C4-2B (cell line): Measurements from ENCODE around the gene DENND2A.

Experiments used
- ZFX ChIP-seq: fragments of 450-650 bp; IDR thresholded peaks from 2 replicates; pipeline ENCODE4 v1.6.1; 2017
- TF ChIP-seq, protein P1 (sequence below): fragments of 450-650 bp; conservative IDR thresholded peaks from 2 replicates; pipeline ENCODE4 v1.5.1; 2017; ENCODE audit warnings: mild to moderate bottlenecking

DNA sequence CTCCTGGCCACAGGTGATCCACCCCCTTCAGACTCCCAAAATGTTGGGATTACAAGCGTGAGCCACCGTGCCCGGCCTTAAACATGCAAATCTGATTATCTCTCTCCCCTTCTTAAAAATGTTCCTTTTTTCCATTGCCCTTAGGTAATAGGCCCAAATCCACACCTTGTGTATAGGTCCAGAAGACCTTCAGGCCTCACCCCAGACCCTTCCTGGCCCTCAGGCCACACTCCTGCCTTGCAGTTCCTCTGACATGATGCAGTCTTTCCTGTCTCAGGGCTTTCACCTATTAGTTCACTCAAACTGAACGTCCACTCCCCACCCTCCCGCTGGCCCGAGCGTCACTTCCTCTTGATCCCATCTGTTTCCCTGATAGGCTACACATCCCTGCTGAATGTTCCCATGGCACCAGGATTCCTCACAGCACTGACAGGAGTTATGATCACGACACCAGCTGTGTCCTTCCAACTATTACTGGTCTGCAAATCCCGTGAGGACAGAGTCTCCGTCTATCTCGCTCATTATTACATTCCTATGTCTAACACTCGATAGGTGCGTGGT, 46.4 kb downstream of the DENND2A start:
- TF ChIP-seq, protein P1, sequence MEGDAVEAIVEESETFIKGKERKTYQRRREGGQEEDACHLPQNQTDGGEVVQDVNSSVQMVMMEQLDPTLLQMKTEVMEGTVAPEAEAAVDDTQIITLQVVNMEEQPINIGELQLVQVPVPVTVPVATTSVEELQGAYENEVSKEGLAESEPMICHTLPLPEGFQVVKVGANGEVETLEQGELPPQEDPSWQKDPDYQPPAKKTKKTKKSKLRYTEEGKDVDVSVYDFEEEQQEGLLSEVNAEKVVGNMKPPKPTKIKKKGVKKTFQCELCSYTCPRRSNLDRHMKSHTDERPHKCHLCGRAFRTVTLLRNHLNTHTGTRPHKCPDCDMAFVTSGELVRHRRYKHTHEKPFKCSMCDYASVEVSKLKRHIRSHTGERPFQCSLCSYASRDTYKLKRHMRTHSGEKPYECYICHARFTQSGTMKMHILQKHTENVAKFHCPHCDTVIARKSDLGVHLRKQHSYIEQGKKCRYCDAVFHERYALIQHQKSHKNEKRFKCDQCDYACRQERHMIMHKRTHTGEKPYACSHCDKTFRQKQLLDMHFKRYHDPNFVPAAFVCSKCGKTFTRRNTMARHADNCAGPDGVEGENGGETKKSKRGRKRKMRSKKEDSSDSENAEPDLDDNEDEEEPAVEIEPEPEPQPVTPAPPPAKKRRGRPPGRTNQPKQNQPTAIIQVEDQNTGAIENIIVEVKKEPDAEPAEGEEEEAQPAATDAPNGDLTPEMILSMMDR, result no peak
- TF ChIP-seq ZFX, result no peak
